Measurements from ENCODE around the gene APOBEC3H.
"Not testable (repeated sequence)": the region's sequence is repeated elsewhere in the genome, so short reads cannot be mapped to it uniquely, and the experiment has no call there.

APOBEC3H gene

GRCh38 chr22:39097098-39098020 lies at the start of gene APOBEC3H:
TSS of gene APOBEC3H (plus strand) at chr22:39097244. CDS start at chr22:39100279, 3,035 bp downstream.
- DNase-seq (ENCODE audit: extremely low spot score), result peak; percentile 55
- ChIA-PET POLR2A (no interaction called here), CTCF (interaction anchor here (0.9 to 2.3 kb wide), 9 partner anchors 14 to 227 kb away, joined by 3 to 11 read pairs (median 3); no protein-coding TSS in a partner anchor)
- TF ChIP-seq, protein P1, sequence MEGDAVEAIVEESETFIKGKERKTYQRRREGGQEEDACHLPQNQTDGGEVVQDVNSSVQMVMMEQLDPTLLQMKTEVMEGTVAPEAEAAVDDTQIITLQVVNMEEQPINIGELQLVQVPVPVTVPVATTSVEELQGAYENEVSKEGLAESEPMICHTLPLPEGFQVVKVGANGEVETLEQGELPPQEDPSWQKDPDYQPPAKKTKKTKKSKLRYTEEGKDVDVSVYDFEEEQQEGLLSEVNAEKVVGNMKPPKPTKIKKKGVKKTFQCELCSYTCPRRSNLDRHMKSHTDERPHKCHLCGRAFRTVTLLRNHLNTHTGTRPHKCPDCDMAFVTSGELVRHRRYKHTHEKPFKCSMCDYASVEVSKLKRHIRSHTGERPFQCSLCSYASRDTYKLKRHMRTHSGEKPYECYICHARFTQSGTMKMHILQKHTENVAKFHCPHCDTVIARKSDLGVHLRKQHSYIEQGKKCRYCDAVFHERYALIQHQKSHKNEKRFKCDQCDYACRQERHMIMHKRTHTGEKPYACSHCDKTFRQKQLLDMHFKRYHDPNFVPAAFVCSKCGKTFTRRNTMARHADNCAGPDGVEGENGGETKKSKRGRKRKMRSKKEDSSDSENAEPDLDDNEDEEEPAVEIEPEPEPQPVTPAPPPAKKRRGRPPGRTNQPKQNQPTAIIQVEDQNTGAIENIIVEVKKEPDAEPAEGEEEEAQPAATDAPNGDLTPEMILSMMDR (IDR thresholded peaks at IDR 0.05; ENCODE audit: control extremely low read depth, extremely low read depth, low read depth, missing control alignments), result no peak

DNA sequence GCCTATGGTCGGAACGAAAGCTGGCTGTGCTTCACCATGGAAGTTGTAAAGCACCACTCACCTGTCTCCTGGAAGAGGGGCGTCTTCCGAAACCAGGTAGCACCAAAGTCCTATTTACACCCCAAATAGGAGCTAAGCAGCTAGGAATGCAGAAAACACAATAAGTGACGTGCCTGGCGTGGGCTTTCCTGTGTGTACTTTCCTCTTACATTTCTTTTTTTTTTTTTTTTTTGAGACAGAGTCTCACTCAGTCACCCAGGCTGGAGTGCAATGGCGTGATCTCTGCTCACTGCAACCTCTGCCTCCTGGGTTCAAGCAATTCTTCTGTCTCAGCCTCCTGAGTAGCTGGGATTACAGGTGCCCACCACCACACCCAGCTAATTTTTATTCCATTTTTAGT lies 47.6 kb upstream of the APOBEC3H start:
- ChIA-PET POLR2A (interaction anchor here (0.6 to 0.7 kb wide), 2 partner anchors 9 to 319 kb away, joined by 3 to 8 read pairs; no protein-coding TSS in a partner anchor), CTCF (interaction anchor here (0.6 to 1.3 kb wide), 4 partner anchors 18 to 180 kb away, joined by 3 to 4 read pairs (median 3); no protein-coding TSS in a partner anchor)
- DNase-seq (ENCODE audit: extremely low spot score), result not testable (repeated sequence)

DNA sequence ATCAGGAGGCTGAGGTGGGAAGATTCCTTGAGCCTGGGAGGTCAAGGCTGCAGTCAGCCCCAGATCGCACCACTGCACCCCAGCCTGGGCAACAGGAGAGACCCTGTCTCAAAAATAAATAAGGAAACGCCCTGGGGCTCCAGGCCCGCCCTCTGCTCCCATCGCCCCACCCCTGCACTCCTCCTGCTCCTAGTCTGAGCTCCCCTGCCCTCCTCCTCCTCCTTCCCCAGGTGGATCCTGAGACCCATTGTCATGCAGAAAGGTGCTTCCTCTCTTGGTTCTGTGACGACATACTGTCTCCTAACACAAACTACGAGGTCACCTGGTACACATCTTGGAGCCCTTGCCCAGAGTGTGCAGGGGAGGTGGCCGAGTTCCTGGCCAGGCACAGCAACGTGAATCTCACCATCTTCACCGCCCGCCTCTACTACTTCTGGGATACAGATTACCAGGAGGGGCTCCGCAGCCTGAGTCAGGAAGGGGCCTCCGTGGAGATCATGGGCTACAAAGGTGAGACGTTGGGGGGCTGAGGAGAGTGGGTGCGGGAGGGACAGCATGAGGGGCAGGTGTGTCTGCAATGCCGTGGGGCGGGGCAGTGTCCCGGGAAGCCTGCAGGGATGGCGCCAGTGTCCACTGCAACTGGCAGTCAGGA lies 45.1 kb upstream of the APOBEC3H start:
- CTCF ChIA-PET; DNase-seq (ENCODE audit: extremely low spot score); POLR2A ChIA-PET: not testable (repeated sequence)

DNA sequence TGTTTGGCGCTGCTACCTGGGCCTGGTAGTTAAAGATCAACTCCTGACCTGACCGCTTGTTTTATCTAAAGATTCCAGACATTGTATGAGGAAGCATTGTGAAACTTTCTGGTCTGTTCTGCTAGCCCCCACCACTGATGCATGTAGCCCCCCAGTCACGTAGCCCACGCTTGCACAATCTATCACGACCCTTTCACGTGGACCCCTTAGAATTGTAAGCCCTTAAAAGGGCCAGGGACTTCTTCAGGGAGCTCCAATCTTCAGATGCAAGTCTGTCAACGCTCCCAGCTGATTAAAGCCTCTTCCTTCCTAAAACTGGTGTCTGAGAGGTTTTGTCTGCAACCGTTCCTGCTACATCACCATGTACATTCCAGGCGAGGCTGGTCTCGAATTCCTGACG lies 41.4 kb upstream of the APOBEC3H start:
- TF ChIP-seq, protein P1 (IDR thresholded peaks at IDR 0.05; ENCODE audit: control extremely low read depth, extremely low read depth, low read depth, missing control alignments), result no peak
- DNase-seq (ENCODE audit: extremely low spot score), result no peak
- POLR2A ChIA-PET, result no interaction called here
- CTCF ChIA-PET, result no interaction called here

- POLR2A ChIA-PET; DNase-seq (ENCODE audit: extremely low spot score); CTCF ChIA-PET: not testable (repeated sequence)
These were observed 35.8 kb upstream of the APOBEC3H start for GRCh38 chr22:39061290-39061689.

DNA sequence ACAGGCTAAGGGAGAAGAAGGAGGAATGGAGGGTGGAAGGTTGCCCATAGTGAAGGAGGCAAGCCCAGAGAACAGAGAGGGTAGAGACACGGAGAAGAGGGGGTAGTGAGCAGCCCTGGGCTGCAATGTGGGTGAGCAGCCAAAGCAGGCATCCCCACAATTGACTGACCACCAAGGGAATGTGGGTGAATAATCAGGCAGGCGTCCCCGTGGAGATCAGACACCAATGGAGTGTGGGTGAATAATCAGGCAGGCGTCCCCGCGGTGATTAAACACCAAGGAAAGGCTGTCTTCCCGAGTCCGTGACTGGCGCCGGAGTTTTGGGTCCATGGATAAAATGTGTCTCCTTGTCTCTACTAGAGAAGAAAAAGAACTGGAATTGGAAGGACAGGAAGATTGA lies 35.1 kb upstream of the APOBEC3H start:
- CTCF ChIA-PET; POLR2A ChIA-PET; DNase-seq (ENCODE audit: extremely low spot score): not testable (repeated sequence)

GRCh38 chr22:39063904-39064303 lies 33.1 kb upstream of the APOBEC3H start:
- POLR2A ChIA-PET; DNase-seq (ENCODE audit: extremely low spot score): not testable (repeated sequence)
- CTCF ChIA-PET, result interaction anchor here (0.6 to 1.2 kb wide), 3 partner anchors 13 to 194 kb away, joined by 3 read pairs; no protein-coding TSS in a partner anchor

- ChIA-PET POLR2A (interaction anchor here (0.6 kb wide), 1 partner anchor 13 kb away, joined by 4 read pairs; no protein-coding TSS in a partner anchor), CTCF (interaction anchor here (1.0 to 1.3 kb wide), 4 partner anchors 13 to 196 kb away, joined by 3 to 4 read pairs (median 3); no protein-coding TSS in a partner anchor)
- DNase-seq (ENCODE audit: extremely low spot score), result not testable (repeated sequence)
These were observed 30.4 kb upstream of the APOBEC3H start for GRCh38 chr22:39066442-39067276.

GRCh38 chr22:39068033-39068785 lies 28.8 kb upstream of the APOBEC3H start:
- CTCF ChIA-PET, result interaction anchor here (1.0 to 1.6 kb wide), 7 partner anchors 15 to 198 kb away, joined by 3 to 5 read pairs (median 3); no protein-coding TSS in a partner anchor
- no peak for DNase-seq (ENCODE audit: extremely low spot score)
- POLR2A ChIA-PET, result interaction anchor here (0.6 to 0.7 kb wide), 3 partner anchors 51 to 380 kb away, joined by 3 to 7 read pairs (median 4); no protein-coding TSS in a partner anchor
- TF ChIP-seq, protein P1 (IDR thresholded peaks at IDR 0.05; ENCODE audit: control extremely low read depth, extremely low read depth, low read depth, missing control alignments), result no peak

All from GM10248 (cell line).